ENCODE results near the gene UNC50. TPM values are rescaled to one million over a fixed set of nuclear protein-coding genes. Genes with fewer than 3 reads are reported as not detected.
A peak's percentile ranks its signal among the peaks of the same experiment; 100 is the strongest.
"Not testable (repeated sequence)": the region's sequence is repeated elsewhere in the genome, so short reads cannot be mapped to it uniquely, and the experiment has no call there.

The UNC50 gene
- total RNA-seq, 1 donor from 2014 or later: 44.8 TPM

DNA sequence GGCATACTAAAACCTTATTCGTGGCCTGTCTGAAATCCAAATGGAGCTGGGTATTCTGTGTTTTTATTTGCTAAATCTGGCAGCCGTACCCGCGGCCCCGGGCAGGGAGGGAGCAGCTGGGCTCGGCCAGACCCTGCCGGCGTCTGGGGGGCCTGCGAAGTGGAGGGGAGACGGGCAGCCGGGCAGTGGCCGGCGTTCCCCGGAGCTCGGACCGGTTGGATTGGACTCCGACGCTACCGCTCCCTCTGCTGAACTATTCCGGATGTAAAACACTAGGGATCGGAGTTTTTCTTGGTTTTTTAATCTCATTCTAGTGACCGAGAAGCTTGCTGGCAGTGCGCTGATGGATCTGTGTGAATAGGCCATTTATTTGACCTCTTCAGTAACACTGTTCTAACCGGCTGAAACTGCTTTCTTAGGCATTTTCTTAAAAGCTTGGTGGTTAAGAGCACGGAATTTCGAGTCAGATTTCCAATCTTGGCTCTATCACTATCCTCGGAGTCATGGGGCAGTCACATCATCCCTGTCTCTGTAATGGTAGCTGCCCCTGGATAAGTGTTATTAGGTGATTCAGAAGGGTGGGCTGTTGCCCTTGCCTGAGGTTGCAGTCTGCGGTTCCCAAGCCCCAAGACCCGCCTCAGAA lies 694 bp downstream of the UNC50 start:
- no peak for DNase-seq (ENCODE audit: low spot score)

GRCh38 chr2:98614024-98614739 lies 5.8 kb downstream of the UNC50 start:
- no peak for DNase-seq (ENCODE audit: low spot score)

- DNase-seq (ENCODE audit: low spot score): no peak
Measured at GRCh38 chr2:98615481-98615880, 7.1 kb downstream of the UNC50 start.

- no peak for DNase-seq (ENCODE audit: low spot score)
Measured at GRCh38 chr2:98617149-98617548, 8.8 kb downstream of the UNC50 start.

- DNase-seq (ENCODE audit: low spot score): no peak
Measured at GRCh38 chr2:98623657-98624056, 15.3 kb downstream of the UNC50 start.

DNA sequence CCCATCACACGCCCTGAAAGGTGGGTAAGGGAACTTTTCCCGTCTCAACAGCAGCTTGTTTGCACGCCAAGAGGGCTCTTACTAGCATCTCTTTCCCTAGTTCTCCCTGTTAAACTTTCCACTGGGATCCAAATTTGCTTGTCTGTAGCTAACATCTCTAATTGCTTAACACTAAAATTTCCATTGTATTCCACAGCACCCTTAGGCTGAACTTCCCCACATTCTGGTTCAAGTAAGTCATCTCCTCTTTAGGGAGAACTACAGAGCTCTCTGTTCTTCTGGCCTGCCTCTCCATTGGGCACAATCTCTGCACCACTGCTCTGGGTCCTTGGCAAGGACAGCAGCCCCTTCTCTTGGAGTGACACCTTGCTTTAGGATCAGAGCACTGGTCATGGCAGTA lies 24.0 kb downstream of the UNC50 start:
- no peak for DNase-seq (ENCODE audit: low spot score)

DNA sequence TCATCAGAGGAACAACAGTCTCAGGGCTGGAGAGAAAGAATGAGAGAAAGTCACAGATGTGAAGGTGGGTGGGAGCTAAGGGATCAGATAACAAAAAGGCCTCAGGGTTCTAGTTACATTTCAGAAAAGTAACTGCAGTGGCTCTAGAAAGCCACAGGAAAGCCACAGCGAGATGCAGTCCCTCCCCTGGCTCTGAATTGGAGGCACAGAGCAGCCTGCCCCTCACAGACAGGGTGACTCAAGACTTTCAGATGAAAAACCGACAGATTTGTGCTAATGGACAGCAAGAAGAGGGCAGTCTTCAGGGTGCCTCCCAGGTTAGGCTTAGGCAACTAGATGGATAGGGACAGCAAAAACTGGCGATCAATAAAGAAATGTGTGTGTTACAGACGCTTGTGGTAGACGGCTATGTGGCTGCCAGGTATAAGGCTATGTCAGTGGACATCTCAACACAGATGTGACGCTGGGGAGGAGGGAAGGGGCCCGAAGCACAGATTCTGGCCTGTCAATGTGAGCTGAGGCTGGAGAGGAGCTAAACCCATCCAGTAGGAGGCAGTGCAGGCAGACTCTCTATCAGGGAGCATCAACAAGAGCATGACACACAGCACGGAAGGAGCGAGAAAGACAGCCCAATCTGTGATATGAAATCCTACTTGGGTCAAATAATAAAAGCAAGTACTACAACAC lies 26.2 kb downstream of the UNC50 start:
- no peak for DNase-seq (ENCODE audit: low spot score)

- DNase-seq (ENCODE audit: low spot score): no peak
Measured at GRCh38 chr2:98637401-98638147, 29.2 kb downstream of the UNC50 start.

DNA sequence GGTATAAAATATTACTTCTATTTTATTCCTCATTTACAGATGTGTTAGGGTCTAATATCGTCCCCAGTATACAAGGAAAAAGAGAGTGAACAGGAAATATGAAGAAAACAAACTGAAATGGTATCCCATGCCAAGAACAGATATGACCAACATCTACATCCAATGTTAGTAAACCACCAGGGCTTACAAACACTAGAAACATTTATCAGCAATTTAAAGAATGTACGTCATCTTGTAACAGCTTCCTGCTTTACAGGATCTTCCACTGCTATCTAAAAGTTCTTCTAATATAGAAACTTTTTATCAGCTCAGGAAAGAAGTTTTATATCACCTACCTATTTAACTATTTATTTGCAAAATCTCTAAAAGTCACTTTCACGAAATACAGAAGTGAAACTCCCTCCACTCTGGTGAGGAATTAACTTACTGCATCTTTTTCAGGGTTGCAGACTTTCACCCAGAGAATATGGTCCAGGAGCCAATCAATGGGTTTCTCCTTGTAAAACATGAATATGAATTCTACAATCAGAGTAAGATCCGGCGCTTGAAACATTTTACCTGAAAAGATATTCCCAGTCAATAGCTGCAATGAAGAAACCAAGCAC lies 35.2 kb downstream of the UNC50 start:
- DNase-seq (ENCODE audit: low spot score): no peak

GRCh38 chr2:98647636-98648035 lies 39.2 kb downstream of the UNC50 start:
- no peak for DNase-seq (ENCODE audit: low spot score)

DNA sequence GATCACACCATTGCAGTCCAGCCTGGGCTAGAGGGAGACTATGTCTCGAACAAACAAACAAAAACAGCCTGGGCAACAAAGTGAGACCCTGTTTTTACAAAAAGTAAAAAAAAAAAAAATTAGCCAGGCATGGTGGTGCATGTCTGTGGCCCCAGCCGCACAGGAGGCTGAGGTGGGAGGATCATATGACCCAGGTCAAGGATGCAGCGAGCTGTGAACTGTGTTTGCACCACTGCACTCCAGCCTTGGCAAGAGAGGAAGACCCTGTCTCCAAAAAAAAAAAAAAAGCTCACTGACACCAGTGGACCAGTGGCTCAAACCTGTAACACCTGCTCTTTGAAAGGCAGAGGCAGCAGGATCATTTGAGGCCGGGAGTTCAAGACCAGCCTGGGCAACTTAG lies 40.1 kb downstream of the UNC50 start:
- DNase-seq (ENCODE audit: low spot score): no peak

- DNase-seq (ENCODE audit: low spot score): peak; percentile 88
Measured at GRCh38 chr2:98649135-98649991, 41.0 kb downstream of the UNC50 start.

GRCh38 chr2:98649992-98650375 lies 41.6 kb downstream of the UNC50 start:
- DNase-seq (ENCODE audit: low spot score): no peak

GRCh38 chr2:98650998-98651397 lies 42.6 kb downstream of the UNC50 start:
- no peak for DNase-seq (ENCODE audit: low spot score)

DNA sequence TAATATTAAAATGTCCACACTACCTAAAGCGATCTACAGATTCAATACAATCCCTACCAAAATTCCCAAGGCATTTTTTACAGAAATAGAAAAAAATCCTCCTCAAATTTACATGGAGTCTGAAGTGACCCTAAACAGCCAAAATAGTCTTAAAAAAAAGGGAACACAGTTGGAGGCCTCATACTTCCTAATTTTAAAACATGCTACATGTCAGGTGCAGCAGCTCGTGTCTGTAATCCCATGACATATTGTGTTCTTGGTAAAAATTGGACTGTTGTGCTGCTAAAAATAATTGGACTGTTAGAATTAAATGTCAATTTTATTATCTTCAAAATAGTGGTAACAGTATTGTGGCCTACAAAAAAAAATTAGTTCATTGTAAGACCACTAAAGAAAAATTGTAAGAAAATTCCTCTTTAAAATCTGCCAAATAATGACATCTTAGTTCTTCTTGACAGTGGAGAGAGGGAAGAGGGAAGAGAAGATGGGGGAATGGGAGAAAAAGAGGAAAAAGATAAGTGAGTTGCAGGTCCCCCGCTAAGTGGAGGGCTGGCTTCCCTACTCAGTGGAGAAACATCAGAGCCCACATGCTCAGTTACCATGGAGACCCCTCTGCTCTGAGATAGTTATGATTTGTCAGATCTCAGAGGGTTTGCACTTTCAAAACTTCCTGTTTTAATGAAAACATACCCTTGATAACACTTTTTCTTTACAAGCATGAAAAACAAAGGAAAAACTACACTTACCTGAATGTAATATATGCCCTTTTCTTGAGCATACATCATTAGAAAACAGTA lies 46.5 kb downstream of the UNC50 start:
- no peak for DNase-seq (ENCODE audit: low spot score)

- no peak for DNase-seq (ENCODE audit: low spot score)
Measured at GRCh38 chr2:98656800-98657199, 48.4 kb downstream of the UNC50 start.

DNA sequence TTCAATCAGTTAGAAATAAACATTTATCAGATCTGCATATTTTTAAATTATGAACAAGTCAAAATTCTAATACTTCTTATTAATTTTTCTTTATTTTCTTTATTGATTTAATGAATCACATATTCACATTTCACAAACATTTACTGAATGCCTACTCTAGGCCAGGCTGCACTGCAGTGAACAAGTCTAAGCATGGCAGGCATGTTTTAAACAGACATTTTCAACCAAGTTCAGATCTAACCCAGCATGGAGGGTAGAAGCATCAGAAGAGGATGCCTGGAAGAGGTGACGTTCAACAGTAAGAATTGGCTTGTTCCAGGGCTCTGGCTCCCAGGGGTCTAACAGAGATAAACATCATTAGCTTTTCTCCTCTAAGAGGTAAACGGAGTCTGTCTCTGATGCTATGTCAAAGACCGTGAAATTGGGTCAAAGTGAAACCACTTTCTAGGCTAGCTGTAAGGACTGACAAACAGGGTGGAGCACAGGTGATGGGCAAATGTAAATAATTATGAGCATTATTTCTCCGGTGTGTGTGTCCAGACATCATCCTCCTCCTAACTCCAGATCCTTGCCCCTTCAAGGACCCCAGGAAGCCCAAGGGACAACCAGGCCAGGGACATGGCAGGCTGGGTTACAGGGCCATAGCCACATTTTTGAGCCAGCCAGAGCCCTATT lies 50.6 kb downstream of the UNC50 start:
- no peak for DNase-seq (ENCODE audit: low spot score)

DNA sequence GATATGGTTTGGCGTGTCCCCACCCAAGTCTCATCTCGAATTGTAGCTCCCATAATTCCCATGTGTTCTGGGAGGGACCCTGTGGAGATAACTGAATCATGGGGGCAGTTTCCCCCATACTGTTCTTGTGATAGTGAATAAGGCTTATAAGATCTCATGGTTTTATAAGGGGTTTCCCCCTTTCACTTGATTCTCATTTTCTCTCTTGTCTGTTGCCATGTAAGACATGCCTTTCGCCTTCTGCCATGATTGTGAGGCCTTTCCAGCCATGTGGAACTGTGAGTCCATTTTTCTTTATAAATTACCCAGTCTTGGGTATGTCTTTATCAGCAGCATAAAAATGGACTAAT lies 51.1 kb downstream of the UNC50 start:
- DNase-seq (ENCODE audit: low spot score): not testable (repeated sequence)

GRCh38 chr2:98663511-98664090 lies 55.2 kb downstream of the UNC50 start:
- no peak for DNase-seq (ENCODE audit: low spot score)
